Thoracic aorta (tissue), 2 donors: Measurements from ENCODE around the gene UBXN10. TPM values are rescaled to one million over a fixed set of nuclear protein-coding genes. Genes with fewer than 3 reads are reported as not detected.

Experiments
- ATAC-seq: fragments of 150-250 bp; one replicate; pipeline ENCODE4 v1.8.0; 2017; ENCODE audit warnings: low read depth; ENCODE audit not compliant: insufficient number of reproducible peaks, low FRiP score
- DNase-seq: peaks from one replicate; pipeline ENCODE4 v3.0.0-alpha.2; 2020; ENCODE audit warnings: low spot score
- H3K27ac ChIP-seq, 2 donors: fragments of 200-600 bp; sonication (generic); 1 replicate in 1 of 2; 2 replicates in 1 of 2; pipeline ENCODE4 v1.5.1; 2016; ENCODE audit warnings: mild to moderate bottlenecking in 2 of 2, moderate library complexity in 2 of 2
- H3K27me3 ChIP-seq: fragments of 200-600 bp; sonication (generic); replicated peaks from 2 replicates; pipeline ENCODE4 v1.6.0; 2016; ENCODE audit warnings: mild to moderate bottlenecking; ENCODE audit not compliant: insufficient read depth
- H3K36me3 ChIP-seq: fragments of 200-600 bp; sonication (generic); one replicate; pipeline ENCODE4 v1.5.1; 2016
- H3K4me1 ChIP-seq, 2 donors: fragments of 200-600 bp; sonication (generic); 1 replicate in 1 of 2; 2 replicates in 1 of 2; pipeline versions ENCODE4 v1.5.1 to v1.6.0; 2016; ENCODE audit warnings: low read depth in 2 of 2, mild to moderate bottlenecking in 1 of 2; ENCODE audit not compliant: control insufficient read depth in 1 of 2
- H3K4me3 ChIP-seq: fragments of 200-600 bp; sonication (generic); 2 replicates; pipeline ENCODE4 v1.5.1; 2016; ENCODE audit warnings: mild to moderate bottlenecking
- H3K9me3 ChIP-seq: fragments of 200-600 bp; sonication (generic); 2 replicates; pipeline ENCODE4 v1.5.1; 2016
- total RNA-seq, 2 donors: library from RNA; depleted of rRNA; stranded (reverse); fragments of >200 nt; gene quantifications; one replicate each; pipeline versions ENCODE4 v1.1.0 to v1.2.3, GENCODE V29; 2016
- TF ChIP-seq, protein P1 (sequence below): fragments of 200-600 bp; sonication (generic); IDR thresholded peaks from one replicate; pipeline ENCODE4 v1.5.1; 2019; ENCODE audit warnings: antibody characterized with exemption

Gene UBXN10
- total RNA-seq, 2 donors from 2014 or later = 0.28 to 0.68 TPM

DNA sequence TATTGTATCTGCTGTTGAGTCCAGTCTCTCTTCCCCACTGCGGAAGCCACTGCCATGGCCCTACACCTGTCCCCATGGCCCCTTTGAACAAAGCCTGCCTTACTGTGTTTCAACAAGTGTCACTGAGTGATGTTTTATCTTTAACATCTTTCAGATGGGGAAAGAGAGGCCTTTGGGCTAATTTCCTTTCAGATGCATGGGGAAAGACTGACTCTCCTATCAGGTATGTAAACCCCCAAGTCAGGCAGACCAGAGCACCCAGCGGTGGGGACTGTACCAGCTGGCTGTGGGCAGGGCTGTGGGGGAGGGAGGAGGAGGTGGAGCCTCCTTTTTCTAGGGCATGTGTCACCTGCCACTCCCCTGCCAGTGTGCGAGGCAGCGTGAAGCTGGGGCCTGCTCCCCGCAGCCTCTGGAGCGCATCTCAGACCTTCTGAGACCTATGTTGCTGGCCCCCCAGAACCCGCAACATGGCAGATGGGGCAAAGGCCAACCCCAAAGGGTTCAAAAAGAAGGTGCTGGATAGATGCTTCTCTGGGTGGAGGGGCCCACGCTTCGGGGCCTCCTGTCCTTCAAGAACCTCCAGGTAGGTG, 46.8 kb upstream of the UBXN10 start, which contains the start of gene PLA2G2F:
Gene PLA2G2F, plus strand, starts transcription at position 363 of the 590 bp plus-strand sequence. Its CDS starts 105 bp downstream, at position 468.
- Histone ChIP-seq H3K27ac (no peak within 1 kb of the TSS), H3K4me1 (no peaks in the 10 kb centered on the region), H3K9me3 (no peaks in the 10 kb centered on the region), H3K36me3 (no peaks in the 10 kb centered on the region), H3K4me3 (no peak within 1 kb of the TSS), H3K27me3 (no peaks in the 10 kb centered on the region)
- TF ChIP-seq, protein P1, sequence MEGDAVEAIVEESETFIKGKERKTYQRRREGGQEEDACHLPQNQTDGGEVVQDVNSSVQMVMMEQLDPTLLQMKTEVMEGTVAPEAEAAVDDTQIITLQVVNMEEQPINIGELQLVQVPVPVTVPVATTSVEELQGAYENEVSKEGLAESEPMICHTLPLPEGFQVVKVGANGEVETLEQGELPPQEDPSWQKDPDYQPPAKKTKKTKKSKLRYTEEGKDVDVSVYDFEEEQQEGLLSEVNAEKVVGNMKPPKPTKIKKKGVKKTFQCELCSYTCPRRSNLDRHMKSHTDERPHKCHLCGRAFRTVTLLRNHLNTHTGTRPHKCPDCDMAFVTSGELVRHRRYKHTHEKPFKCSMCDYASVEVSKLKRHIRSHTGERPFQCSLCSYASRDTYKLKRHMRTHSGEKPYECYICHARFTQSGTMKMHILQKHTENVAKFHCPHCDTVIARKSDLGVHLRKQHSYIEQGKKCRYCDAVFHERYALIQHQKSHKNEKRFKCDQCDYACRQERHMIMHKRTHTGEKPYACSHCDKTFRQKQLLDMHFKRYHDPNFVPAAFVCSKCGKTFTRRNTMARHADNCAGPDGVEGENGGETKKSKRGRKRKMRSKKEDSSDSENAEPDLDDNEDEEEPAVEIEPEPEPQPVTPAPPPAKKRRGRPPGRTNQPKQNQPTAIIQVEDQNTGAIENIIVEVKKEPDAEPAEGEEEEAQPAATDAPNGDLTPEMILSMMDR = no peak
- ATAC-seq (no peak), DNase-seq (no peak)

DNA sequence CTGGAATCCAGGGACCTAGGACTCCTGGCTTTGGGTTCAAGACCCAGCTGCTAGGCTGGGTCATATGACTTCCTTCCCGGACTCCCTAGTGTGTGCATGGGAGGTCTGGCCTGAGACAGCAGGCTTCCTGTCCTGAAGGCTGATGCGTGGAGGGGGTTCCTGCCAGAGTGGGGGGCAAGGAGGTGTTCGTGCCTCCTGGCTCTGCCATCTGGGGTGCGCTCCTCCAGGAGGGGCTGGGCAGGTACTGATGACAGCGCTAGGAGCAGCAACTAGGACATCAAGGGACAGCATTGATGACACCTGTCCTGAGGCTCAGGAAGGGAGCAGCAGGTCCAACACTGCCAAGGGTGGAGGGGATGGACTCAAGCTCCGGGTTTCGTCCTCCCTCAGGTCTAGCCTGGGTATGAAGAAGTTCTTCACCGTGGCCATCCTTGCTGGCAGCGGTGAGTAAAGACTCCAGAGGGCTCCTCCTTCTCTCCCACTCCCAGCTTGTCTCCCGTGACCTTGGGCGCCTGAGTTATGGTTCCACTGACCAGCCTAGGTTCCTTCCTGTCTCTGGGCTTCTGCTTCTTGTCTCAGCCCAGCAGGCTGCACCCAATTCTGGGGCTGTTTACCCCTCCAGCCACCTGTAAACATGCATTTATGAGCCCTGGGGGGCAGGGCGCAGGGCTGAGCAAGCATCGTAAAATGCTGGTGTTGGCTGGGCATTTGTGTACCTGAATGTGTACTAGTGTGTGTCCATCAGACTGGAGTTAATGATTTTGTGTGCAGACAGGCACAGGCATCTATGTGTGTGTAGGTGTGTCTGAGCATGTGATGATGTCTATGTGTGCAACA, 45.9 kb upstream of the UBXN10 start:
- H3K36me3 ChIP-seq = no peaks in the 10 kb centered on the region
- H3K4me3 ChIP-seq = no peak overlapping the region
- H3K4me1 ChIP-seq = no peaks in the 10 kb centered on the region
- DNase-seq (no peak), ATAC-seq (no peak)
- H3K9me3 ChIP-seq = no peaks in the 10 kb centered on the region
- TF ChIP-seq, protein P1 = no peak
- H3K27ac ChIP-seq = no peak overlapping the region
- H3K27me3 ChIP-seq = no peaks in the 10 kb centered on the region

DNA sequence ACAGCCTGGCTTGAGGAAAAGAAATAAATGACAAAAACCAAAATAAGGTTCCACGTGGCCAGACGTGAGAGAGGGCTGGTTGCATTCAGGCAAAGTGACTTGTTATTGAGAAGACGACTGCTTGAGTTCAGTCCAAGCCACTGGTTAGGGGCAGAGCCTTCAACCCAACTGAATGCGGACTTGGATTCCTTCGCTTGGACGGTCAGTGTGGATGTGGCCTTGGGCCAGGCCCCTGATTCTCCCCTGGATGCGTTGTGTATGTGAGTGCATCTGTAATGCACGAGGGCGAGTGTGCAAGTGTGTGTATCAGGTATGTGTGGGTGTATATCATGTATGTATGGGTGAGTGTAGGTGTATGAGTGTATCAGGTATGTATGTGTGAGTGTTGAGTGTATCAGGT, 44.9 kb upstream of the UBXN10 start:
- Histone ChIP-seq H3K27me3 (no peaks in the 10 kb centered on the region), H3K36me3 (no peaks in the 10 kb centered on the region), H3K4me1 (no peaks in the 10 kb centered on the region), H3K4me3 (no peak overlapping the region), H3K9me3 (no peaks in the 10 kb centered on the region), H3K27ac (no peak overlapping the region)
- TF ChIP-seq, protein P1 = no peak
- no peak for DNase-seq
- ATAC-seq = no peak

DNA sequence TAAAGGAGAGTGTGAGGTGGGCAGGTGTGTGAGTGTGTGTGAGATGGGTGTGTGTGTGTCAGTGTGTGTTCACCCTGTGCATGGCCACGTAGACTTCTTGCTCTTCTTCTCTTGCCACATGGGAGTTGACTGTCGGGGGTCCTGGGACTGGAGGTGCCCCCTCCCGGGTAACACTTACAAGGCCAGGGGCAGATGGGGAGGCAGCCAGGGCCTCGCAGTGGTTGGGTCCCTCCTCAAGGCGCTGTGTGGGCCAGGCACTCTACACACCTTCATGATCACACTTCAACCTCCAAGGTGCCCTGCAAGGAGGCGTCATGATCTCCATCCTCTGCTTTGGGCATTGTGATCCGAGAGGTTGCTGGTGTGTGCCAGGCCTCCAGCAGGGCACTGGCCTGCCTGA, 44.4 kb upstream of the UBXN10 start:
- DNase-seq = no peak
- H3K36me3 ChIP-seq = no peaks in the 10 kb centered on the region
- no peak overlapping the region for H3K27ac ChIP-seq
- H3K4me1 ChIP-seq = no peaks in the 10 kb centered on the region
- H3K9me3 ChIP-seq = no peaks in the 10 kb centered on the region
- no peak for ATAC-seq
- H3K4me3 ChIP-seq = no peak overlapping the region
- TF ChIP-seq, protein P1 = no peak
- H3K27me3 ChIP-seq = no peaks in the 10 kb centered on the region

DNA sequence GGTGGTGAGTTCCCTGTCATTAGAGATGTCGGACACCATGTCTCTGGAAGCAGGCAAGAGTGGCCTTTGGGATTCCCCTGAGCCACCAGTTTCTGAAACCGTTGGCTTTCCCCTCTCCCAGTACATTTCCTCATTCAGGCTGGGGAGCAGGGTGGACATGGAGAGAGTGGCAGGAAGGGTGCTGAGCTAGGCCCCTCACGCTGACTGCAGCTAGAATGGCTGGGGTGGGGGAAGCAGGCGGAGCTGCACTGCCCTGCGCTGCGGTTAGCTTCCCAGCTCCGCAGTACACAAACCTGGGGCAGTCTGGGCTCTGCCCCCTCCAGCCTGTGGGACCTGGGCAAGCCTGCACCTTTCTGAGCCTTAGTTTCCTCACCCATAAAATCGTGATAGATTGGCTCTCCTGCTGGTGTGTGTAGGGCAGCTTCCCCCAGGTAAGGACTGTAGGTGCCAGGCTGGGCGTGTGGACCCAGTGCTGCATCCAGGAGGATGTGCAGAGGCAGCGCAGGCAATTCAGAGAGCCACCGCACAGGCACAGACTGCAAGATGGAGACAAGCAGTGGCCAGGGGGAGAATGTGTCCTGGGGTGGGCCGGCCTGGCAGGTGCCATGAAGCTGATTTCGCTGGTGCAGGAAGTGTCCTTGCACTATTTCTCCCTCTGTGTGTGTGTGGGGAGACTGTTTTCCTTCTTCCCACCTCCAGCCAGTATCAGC, 43.7 kb upstream of the UBXN10 start:
- H3K4me1 ChIP-seq = no peaks in the 10 kb centered on the region
- DNase-seq (no peak), ATAC-seq (no peak)
- no peaks in the 10 kb centered on the region for H3K36me3 ChIP-seq
- no peak overlapping the region for H3K27ac ChIP-seq
- H3K4me3 ChIP-seq = no peak overlapping the region
- TF ChIP-seq, protein P1 = no peak
- no peaks in the 10 kb centered on the region for H3K27me3 ChIP-seq
- no peaks in the 10 kb centered on the region for H3K9me3 ChIP-seq
